GM12878 (cell line): ENCODE results near the gene TOR1A. TPM values are rescaled to one million over a fixed set of nuclear protein-coding genes. Genes with fewer than 3 reads are reported as not detected.
A peak's percentile ranks its signal among the peaks of the same experiment; 100 is the strongest.

ENCODE experiments used
- ATAC-seq: fragments of 200-7000 bp; cut with Tn5 transposase; 3 replicates; pipeline ENCODE4 v1.9.1; 2020; ENCODE audit warnings: mild to moderate bottlenecking, moderate library complexity
- BruUV-seq: library from RNA; stranded (reverse); fragments of 400-500 nt; replicated peaks from 2 replicates; lab custom pipeline; 2021; lab: Mats Ljungman, UMichigan
- CTCF ChIA-PET: fragments of 300-600 bp; sonication (Branson Sonifier 250); formaldehyde crosslinking; extraction: SDS; loops from one replicate; lab custom pipeline; 2021; ENCODE audit warnings: inconsistent platforms; lab: Yijun Ruan, JAX
- POLR2A ChIA-PET: fragments of 350-600 bp; formaldehyde crosslinking; extraction: SDS; loops from one replicate; lab custom pipeline; 2021; ENCODE audit warnings: inconsistent platforms; lab: Charles Lee
- RAD21 ChIA-PET: fragments of 300-600 bp; sonication (Branson Sonifier 250); formaldehyde crosslinking; loops from one replicate; lab custom pipeline; 2023; ENCODE audit warnings: antibody characterized with exemption; ENCODE audit not compliant: unreplicated experiment; lab: Charles Lee
- SMC1A ChIA-PET: fragments of 300-600 bp; sonication (Branson Sonifier 250); formaldehyde crosslinking; loops from one replicate; lab custom pipeline; 2023; ENCODE audit not compliant: unreplicated experiment, uncharacterized antibody; lab: Charles Lee
- DNase-seq: peaks from one replicate; pipeline ENCODE4 v3.0.0-alpha.2; 2011; ENCODE audit warnings: low read depth, low spot score
- FAIRE-seq: peaks from 3 replicates; lab custom pipeline; 2011; peaks lifted over from hg19 to GRCh38; lab: Jason Lieb, UNC
- H2AFZ ChIP-seq: 2 replicates; pipeline ENCODE4 v1.6.0; 2011; ENCODE audit warnings: low read depth, low read length, control low read depth; ENCODE audit not compliant: control insufficient read depth
- H3K27ac ChIP-seq: 2 replicates; pipeline ENCODE4 v1.5.1; 2011; ENCODE audit warnings: control low read depth; ENCODE audit not compliant: control insufficient read depth, insufficient read depth
- H3K27me3 ChIP-seq, 2 experiments: replicated peaks in 1 of 2; 2 replicates each; pipeline versions ENCODE4 v1.6.0 to v1.6.1; 2011; ENCODE audit warnings: low read length in 1 of 2; ENCODE audit not compliant: control insufficient read depth in 2 of 2, insufficient read depth in 2 of 2
- H3K36me3 ChIP-seq, 2 experiments: 2 replicates each; pipeline ENCODE4 v1.5.1; 2011; ENCODE audit warnings: low read length in 1 of 2; ENCODE audit not compliant: control insufficient read depth in 2 of 2, insufficient read depth in 2 of 2
- H3K4me1 ChIP-seq: 2 replicates; pipeline ENCODE4 v1.6.1; 2011; ENCODE audit warnings: mild to moderate bottlenecking, low read length, moderate library complexity, mixed read lengths; ENCODE audit not compliant: control insufficient read depth, insufficient read depth
- H3K4me2 ChIP-seq: 2 replicates; pipeline ENCODE4 v1.6.0; 2011; ENCODE audit warnings: control low read depth; ENCODE audit not compliant: control insufficient read depth, insufficient read depth
- H3K4me3 ChIP-seq: fragments of 200-600 bp; sonication (generic); 2 replicates; pipeline ENCODE4 v1.5.1; 2016
- H3K79me2 ChIP-seq: 2 replicates; pipeline ENCODE4 v1.6.0; 2011; ENCODE audit warnings: low read length; ENCODE audit not compliant: control insufficient read depth, insufficient read depth
- H3K9ac ChIP-seq: 2 replicates; pipeline ENCODE4 v1.8.0; 2011; ENCODE audit warnings: low read length, control low read depth, mixed read lengths; ENCODE audit not compliant: control insufficient read depth, insufficient read depth
- H3K9me3 ChIP-seq: replicated peaks from 3 replicates; pipeline ENCODE4 v1.5.1; 2011; ENCODE audit warnings: mild to moderate bottlenecking, low read length; ENCODE audit not compliant: control insufficient read depth, insufficient read depth
- H4K20me1 ChIP-seq: 2 replicates; pipeline ENCODE4 v1.6.0; 2011; ENCODE audit not compliant: control insufficient read depth, insufficient read depth
- BACH1 ChIP-seq: fragments of 450-650 bp; IDR thresholded peaks from 2 replicates; pipeline ENCODE4 v1.6.1; 2017; ENCODE audit warnings: mild to moderate bottlenecking, borderline replicate concordance
- MLLT1 ChIP-seq: fragments of 450-650 bp; IDR thresholded peaks from 2 replicates; pipeline ENCODE4 v1.6.1; 2016; ENCODE audit warnings: mild to moderate bottlenecking
- MTA2 ChIP-seq: fragments of 450-650 bp; IDR thresholded peaks from 2 replicates; pipeline ENCODE4 v1.6.1; 2016; ENCODE audit warnings: low read depth, mild to moderate bottlenecking, moderate library complexity
- NBN ChIP-seq: fragments of 450-650 bp; IDR thresholded peaks from 2 replicates; pipeline ENCODE4 v1.6.1; 2016
- NR2C1 ChIP-seq: fragments of 450-650 bp; IDR thresholded peaks from 2 replicates; pipeline ENCODE4 v1.6.1; 2017; ENCODE audit warnings: antibody characterized with exemption, mild to moderate bottlenecking, moderate library complexity
- PBX3 ChIP-seq: IDR thresholded peaks from 2 replicates; pipeline ENCODE4 v1.6.1; 2011; ENCODE audit warnings: mild to moderate bottlenecking, low read depth, low read length, moderate library complexity; ENCODE audit not compliant: insufficient replicate concordance
- RELB ChIP-seq: fragments of 450-650 bp; IDR thresholded peaks from 2 replicates; pipeline ENCODE4 v1.6.1; 2017; ENCODE audit warnings: low read depth, mild to moderate bottlenecking, moderate library complexity
- SMARCA5 ChIP-seq: fragments of 450-650 bp; IDR thresholded peaks from 2 replicates; pipeline ENCODE4 v1.6.1; 2017; ENCODE audit warnings: mild to moderate bottlenecking
- WGBS: methylation state at CpG from one replicate; pipeline ENCODE4 v1.1.6; 2016; ENCODE audit warnings: low lambda C conversion rate; ENCODE audit not compliant: insufficient replicate concordance, insufficient coverage; ENCODE audit errors: missing lambda C conversion rate; 5-methylcytosine and 5-hydroxymethylcytosine counted together
- in situ Hi-C: fragments of 300-500 bp; cut with MboI; formaldehyde crosslinking; loops from 9 replicates; pipeline ENCODE4 v1.14.3; 2018; ENCODE audit warnings: mixed read lengths
- intact Hi-C: fragments of 100-400 bp; cut with micrococcal nuclease; formaldehyde crosslinking; loops from one replicate; pipeline ENCODE4 v1.14.2; 2022; ENCODE audit not compliant: unreplicated experiment
- polyA plus RNA-seq, 11 experiments: library from polyadenylated mRNA; depleted of rRNA in 4 of 11; unstranded in 6 of 11; stranded (reverse) in 5 of 11; fragments of >200 nt; fragmentation: Nextera tagmentation in 4 of 11; fragmentation: Illumina TruSeq in 1 of 11; extraction: Ambion mirVana in 4 of 11; extraction: Trizol in 1 of 11; gene quantifications; 1 replicate in 1 of 11; 2 replicates in 10 of 11; pipeline versions ENCODE4 v1.2.1 to v1.2.3, GENCODE V29; 2011 to 2016; ENCODE audit warnings: inconsistent platforms in 2 of 11, missing spikeins in 2 of 11, low read depth in 1 of 11
- total RNA-seq, 4 experiments: library from RNA; depleted of rRNA in 3 of 4; stranded (reverse); fragments of >200 nt in 3 of 4; fragmentation: Illumina TruSeq in 1 of 4; extraction: Trizol in 1 of 4; gene quantifications; 2 replicates each; pipeline versions ENCODE4 v1.2.1 to v1.2.3, GENCODE V29; 2013 to 2021

The TOR1A gene
- total and polyA plus RNA-seq, 10 of the 15 experiments (the other 5 are each of a cell fraction or from before 2014, with no cell fraction given): 3.2 to 60.8 (median 38.6) TPM

GRCh38 chr9:129834489-129835127, 10.7 kb upstream of the TOR1A start:
- ATAC-seq: peak; percentile 22
- BruUV-seq: no TSS peak
- peak overlapping the region; percentile 87 for H3K9ac ChIP-seq
- intact Hi-C loops (loop anchor here (1.0 kb wide), 1 partner anchor 50 kb away; no protein-coding TSS in a partner anchor), in situ Hi-C loops (loop anchor here (25.0 kb wide), 1 partner anchor 1428 kb away; no protein-coding TSS in a partner anchor)
- peaks cover 14% of the 10 kb centered on the region for H3K4me1 ChIP-seq
- ChIA-PET RAD21 (interaction anchor here (0.5 to 0.9 kb wide), 2 partner anchors 52 to 183 kb away, joined by 3 read pairs; no protein-coding TSS in a partner anchor), SMC1A (interaction anchor here (0.7 to 1.3 kb wide), 3 partner anchors 51 to 264 kb away, joined by 3 to 8 read pairs (median 3); no protein-coding TSS in a partner anchor), POLR2A (interaction anchor here (0.5 to 1.6 kb wide), 6 partner anchors 10 to 92 kb away, joined by 3 to 5 read pairs (median 3); partner anchors contain the start of gene TOR1A), CTCF (interaction anchor here (1.2 to 1.5 kb wide), 3 partner anchors 9 to 196 kb away, joined by 3 read pairs; no protein-coding TSS in a partner anchor)
- H3K36me3 ChIP-seq: peaks cover 3 to 7% of the 10 kb centered on the region in 2 experiments; a peak in 2 of 4 replicates
- H3K4me2 ChIP-seq: peak overlapping the region; percentile 76
- no peak for FAIRE-seq
- WGBS: under 1% methylated on average over 32 of the region's 32 CpGs
- no peak for DNase-seq
- H3K27ac ChIP-seq: peak overlapping the region; percentile 47
- peak overlapping the region; percentile 92 for H3K4me3 ChIP-seq
- peak overlapping the region; percentile 86 for H2AFZ ChIP-seq
- H3K27me3 ChIP-seq: no peaks in the 10 kb centered on the region
- no peaks in the 10 kb centered on the region for H4K20me1 ChIP-seq
- peaks cover 34% of the 10 kb centered on the region for H3K79me2 ChIP-seq
- TF ChIP-seq MTA2: no peak
- TF ChIP-seq MLLT1: peak; percentile 50
- TF ChIP-seq NBN: peak; percentile 67; the same call in 1 of the 2 replicates
- no peak for TF ChIP-seq SMARCA5
- no peak for TF ChIP-seq PBX3
- TF ChIP-seq BACH1: no peak
- TF ChIP-seq RELB: peak; percentile 50; the same call in 1 of the 2 replicates
- TF ChIP-seq NR2C1: 0 out of 2 replicates have a peak, but pooled peaks have one; percentile 10
- no peaks in the 10 kb centered on the region for H3K9me3 ChIP-seq
